SK-N-SH (cell line): ENCODE measurements around the gene PRR20A.

Source experiments
- EP300 ChIP-seq, 2 experiments: IDR thresholded peaks; 2 replicates each; pipeline versions ENCODE4 v1.4.0 to v1.6.1; 2012; ENCODE audit warnings: borderline replicate concordance in 1 of 2, low read depth in 1 of 2, low read length in 1 of 2
- EZH2phosphoT487 ChIP-seq: fragments of 200-600 bp; sonication (generic); IDR thresholded peaks from 2 replicates; pipeline ENCODE4 v1.6.1; 2017; ENCODE audit warnings: low read depth, mixed run types, mild to moderate bottlenecking, antibody characterized with exemption, moderate library complexity, borderline replicate concordance
- POLR2AphosphoS5 ChIP-seq: IDR thresholded peaks from 2 replicates; pipeline ENCODE4 v1.6.1; 2012; ENCODE audit warnings: low read depth, low read length
- RAD21 ChIP-seq: IDR thresholded peaks from 2 replicates; pipeline ENCODE4 v1.6.1; 2012; ENCODE audit warnings: mild to moderate bottlenecking, low read length
- SIN3A ChIP-seq: IDR thresholded peaks from 2 replicates; pipeline ENCODE4 v1.6.1; 2012; ENCODE audit warnings: low read depth, mild to moderate bottlenecking, low read length, moderate library complexity, borderline replicate concordance
- YY1 ChIP-seq: IDR thresholded peaks from 2 replicates; pipeline ENCODE4 v1.4.0; 2012; ENCODE audit warnings: low read depth, mild to moderate bottlenecking

DNA sequence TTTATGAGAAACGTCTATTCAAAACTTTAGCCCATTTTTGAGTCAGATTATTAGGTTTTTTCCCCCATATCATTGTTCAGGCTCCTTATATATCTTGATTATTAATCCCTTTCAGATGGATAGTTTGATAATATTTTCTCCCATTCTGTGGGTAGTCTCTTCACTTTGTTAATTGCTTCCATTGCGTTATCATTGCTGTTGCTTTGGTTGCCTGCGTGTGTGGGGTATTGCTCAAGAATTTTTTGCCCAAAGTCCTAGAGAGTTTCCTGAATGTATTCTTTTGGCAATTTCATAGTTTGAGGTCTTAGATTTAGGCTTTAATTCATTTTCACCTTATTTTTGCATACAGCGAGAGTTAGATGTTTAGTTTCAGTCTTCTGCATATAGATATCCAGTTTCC, 25.8 kb upstream of the PRR20A start:
- TF ChIP-seq YY1 (no peak), RAD21 (no peak), EP300 (IDR thresholded peaks at IDR 0.05; ENCODE audit: borderline replicate concordance in 1 of 2, low read depth in 1 of 2, low read length in 1 of 2) (no peak), EZH2phosphoT487 (no peak), POLR2AphosphoS5 (no peak), SIN3A (no peak)
